Iris pigment epithelial cell (primary cell): ENCODE measurements around the gene ERP44.
"Not testable (repeated sequence)": the region's sequence is repeated elsewhere in the genome, so short reads cannot be mapped to it uniquely, and the experiment has no call there.

ENCODE experiments used
- DNase-seq: peaks from one replicate; pipeline ENCODE4 v3.0.0-alpha.2; 2011; ENCODE audit warnings: low read depth

ERP44 gene

DNA sequence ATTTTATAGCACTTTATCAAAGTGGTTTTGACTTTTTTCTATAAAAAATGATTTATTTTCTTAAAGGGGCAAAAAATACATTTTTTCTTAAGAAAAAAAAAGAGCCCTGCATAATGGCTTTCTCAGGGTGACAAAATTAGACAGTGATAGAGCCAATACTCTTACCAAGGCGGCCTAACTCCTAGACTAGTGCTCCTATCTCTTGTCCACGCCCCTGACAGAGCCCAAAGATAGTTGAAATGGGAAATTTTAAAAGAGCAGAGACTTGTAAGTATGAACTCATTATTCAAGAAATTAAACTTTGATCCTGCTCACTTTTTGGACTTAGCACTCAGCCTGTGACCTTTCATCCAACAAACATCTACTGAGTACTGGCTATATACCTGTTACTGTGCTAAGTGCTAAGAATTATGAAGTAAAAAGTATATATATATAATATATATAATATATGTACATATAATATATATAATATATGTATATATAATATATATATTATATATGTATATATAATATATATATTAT, 1.4 kb upstream of the ERP44 start:
- no peak for DNase-seq

DNA sequence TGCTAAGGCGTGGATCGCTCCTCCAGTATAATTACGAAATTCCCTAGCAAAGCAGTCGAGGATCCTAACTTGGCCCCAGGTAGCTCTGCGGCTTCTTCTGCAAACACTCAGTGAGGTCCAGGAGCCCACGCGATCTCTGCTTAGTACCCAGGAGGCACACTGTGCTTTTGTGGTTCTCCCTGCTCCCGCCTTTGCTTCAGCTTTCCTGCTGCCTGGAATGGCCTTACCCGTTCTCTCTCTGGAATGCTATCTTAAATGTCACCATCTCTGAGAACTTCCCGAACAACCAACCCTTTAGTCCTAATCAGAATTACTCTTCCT, 882 bp upstream of the ERP44 start:
- no peak for DNase-seq

DNA sequence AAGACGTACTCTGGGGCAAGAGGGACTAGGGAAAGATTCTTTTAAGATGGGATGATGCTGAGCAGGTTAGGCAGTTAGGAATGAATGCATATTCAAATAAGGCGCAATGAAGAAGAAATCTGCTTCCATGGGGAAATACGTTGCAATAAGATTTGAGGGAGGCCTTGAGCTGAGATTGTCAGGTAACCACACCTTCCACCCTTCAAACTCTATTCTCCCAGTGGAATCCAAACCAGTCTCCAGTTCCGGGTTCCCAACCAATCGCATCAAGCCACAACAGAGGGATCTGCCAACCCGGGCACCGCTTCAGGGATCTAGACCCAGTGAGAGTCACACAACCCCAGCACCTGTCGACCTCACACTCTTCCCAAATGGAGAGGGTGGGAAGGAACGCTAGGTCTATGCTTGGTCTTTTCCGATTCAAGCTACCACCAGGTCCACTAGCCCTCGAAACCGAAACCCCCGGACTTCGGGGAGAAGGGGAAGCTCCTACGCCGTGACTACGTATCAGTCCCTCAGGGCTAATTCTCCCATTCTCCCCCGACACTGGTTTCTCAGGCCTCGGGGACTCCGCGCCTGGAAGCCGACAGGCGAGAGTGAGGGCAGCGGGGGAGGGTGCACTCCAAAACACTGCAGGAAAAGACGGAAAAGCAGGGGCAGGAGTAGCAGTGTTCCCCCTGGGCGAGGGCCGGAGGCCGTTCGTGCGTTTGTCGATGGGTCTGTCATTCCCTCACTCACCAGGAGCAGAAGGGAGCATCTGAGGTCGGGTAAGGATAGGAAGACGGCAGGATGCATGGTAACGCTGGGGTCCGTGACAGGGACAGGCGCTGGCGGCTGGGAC, 534 bp downstream of the ERP44 start:
- peak; percentile 52 for DNase-seq

DNA sequence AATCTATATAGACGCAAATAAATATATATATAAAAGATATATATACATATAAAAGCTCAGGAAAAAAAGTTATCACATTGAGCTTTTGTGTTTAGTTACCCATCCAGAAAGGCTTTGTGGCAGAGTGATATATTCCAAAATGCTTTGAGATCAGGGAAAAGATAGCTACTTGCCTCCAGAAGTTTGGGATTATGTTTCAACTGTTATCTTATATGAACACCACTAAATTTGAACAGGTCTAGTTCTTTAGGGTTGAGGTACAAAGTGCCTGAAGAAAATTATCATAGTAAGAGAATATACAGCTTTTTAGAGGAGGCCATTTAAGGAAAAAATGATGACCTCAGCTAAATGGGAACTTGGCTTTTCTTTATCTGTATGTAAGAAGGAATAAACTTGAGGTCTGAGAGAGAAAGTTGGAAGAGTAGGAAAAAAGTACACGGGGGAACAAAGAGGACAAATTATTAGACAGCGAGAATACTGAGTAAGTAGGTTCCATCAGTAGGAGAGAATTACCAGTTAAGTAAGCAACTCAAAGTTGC, 2.4 kb downstream of the ERP44 start:
- DNase-seq: no peak

DNA sequence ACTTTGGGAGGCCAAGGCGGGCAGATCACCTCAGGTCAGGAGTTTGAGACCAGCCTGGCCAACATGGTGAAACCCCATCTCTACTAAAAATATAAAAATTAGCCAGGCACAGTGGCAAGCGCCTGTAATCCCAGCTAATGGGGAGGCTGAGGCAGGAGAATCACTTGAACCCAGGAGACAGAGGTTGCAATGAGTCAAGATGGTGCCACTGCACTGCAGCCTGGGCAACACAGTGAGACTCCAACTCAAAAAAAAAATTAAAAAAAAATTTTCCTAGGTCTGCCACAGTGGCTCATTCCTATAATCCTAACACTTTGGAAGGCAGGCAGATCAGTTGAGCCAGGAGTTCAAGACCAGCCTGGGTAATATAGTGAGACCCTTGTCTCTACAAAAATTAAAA, 4.4 kb downstream of the ERP44 start:
- DNase-seq: not testable (repeated sequence)

DNA sequence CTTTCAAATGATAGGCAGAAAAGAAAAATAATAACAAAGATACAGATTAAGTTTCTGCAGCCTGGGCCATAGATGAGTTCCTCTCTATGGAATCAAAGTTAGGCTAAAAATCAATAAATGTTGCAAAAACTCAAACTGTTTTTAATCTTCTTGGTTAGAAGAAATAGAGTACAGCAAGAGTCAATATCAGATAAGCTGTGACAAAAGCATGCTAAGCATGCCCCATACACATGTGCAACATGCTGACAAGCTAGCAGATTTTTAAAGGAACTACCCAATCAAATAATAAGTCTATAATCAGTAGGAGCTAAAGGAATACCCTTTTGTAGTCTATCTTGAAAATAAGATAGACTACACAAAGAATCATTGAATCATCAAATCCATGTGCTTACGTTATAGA, 6.7 kb downstream of the ERP44 start:
- DNase-seq: no peak

DNA sequence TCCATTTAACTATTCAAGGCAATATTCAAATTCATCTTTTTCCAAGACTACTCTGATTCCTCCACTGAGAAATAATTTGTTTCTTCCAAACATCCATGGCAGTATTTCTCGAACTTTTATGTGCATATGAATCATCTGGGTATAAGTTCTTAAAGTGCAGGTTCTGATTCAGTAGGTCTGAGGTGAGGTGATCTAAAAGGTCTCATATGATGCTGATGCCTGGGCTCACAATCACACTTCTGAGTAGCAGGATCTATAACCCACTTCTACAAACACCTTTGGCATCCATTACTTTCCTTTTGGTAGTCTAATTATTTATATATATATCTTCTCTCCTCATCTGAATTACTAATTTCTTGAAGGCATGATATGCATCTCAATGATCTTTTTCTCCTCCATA, 7.2 kb downstream of the ERP44 start:
- DNase-seq: no peak

DNA sequence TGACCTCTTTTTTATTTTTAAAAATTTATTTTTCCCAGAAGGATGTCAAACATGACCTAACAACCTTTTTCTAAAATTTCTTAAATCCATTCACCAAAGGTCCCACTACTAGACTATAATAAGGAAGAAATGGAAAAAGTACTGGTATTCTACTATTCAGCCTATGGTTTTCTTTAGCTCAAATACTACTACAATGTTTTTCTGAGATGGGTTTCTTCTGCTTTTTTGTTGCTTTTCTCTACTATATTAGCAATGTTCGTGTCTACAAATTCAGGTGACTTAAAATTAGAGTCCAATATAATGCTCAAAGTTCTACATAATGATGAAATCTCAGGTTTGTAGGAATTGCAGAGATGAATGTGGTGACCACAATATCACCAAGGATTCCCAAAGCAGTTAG, 7.9 kb downstream of the ERP44 start:
- no peak for DNase-seq

DNA sequence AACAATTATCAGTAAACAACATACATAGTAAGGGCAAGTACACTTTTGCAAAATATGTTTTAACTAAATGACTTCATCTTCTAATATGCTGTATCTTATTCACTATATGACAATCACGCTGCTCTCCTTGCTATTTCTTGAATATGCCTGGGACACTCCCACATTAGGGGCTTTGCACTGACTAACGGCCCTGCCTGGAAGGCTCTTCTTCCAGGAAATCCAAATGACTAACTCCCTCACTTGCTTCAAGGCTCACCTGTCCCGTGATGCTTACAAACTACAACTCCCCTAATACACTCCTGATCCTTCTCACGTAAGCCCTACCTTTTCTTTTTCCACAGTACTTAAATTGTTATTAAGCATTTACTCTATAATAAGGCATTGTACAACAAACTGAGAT, 10.6 kb downstream of the ERP44 start:
- no peak for DNase-seq

DNA sequence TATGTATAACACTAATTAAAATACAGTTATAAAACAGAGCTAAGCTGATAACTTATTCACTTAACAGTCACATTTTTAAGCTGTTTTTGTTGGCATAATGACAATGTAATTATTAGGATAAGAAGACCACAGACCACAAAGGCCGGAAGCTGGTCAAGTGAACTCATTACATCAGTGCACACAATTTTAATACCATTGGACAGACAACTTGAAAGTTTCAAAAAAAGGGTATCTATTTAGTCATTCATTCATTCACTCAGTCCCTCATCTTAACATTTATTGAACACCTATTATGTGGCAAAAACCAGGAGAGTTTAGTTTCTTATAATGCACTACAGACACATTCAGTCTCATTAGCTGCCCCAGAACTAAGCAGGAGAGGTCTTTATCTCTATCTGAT, 11.6 kb downstream of the ERP44 start:
- peak; percentile 75 for DNase-seq

DNA sequence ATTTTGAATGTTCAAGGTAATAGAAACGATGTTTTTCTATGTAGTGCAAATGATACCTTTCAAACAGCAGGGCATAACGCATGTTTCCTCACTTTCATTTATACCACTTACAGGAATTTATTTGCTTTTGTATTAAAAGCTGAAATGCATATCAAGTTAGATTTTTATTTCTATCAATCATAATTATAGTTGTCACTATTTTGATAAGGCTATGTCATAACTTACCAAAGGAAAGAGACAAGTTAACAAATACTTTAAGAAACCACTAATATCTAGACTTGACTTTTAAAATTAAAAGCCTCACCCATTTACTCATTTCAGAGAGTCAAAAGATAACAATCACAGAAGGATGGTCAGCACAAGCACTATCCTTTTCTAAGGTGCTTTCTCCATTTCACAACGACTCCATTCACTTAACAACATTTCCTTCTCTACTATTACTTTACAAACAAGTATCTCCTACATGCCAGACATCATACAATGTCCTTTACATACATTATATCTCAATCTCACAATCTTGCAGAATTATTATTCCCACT, 12.6 kb downstream of the ERP44 start:
- no peak for DNase-seq

DNA sequence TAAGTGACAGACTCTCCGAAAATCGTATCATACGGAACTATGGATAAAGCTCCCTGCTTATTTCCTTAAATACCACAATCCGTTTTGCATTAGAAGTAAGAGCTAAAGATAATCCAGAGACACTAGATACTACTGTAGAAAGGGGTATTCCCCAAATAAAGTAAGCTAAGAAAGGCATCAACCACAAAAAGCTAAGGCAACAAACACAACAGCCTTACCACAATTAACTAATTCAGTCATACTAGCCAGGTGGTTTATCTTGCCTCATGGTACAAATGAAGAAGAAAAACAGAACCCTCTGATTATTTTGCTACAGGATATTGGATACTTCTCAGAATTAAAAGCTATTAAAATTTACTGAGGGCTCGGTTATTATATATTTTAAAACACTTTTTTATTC, 14.1 kb downstream of the ERP44 start:
- no peak for DNase-seq

DNA sequence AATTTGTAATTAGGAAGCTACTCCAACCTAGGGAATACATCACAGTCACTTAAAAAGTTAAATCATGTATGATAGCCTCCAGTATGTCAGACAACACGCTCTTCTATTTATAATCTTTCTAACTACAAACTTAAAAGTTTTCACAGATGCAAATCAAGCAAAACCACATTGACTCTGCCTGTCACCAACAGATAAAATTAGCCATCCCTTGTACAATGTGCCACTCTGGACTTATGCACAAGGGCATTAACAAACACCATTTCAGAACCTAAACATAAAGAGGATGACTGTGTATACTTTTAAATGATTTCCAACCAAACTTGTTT, 14.7 kb downstream of the ERP44 start:
- no peak for DNase-seq

DNA sequence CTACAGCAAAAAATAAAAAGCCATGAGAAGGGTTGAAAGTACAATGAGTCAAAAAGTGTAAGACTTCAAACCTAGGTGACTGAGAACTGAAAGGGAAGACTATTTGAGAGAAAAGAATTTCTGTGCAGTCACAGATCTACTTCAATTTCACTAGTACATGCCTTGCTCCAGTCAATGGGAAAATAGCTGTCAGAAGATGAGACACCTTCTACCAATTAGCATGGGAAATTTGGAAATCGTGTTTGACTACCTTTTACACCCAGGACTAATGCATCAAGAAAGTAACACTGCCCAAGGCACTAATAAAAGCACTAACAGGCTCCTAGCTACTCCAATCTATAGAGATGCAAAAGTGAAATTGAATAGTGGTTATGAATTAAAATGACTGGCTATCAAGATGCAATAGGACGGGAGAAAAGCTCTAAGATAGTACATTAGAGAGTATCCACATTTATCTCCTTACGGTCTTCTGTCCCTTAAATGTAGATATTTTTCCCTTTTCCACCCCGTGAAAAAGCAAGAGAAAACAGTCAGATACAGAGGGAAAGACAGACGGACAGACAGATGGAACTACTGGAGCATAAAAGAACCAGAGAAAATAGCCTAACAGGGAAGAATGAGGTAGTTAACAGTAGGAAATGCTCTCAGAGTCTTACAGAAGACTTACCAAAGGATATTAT, 15.2 kb downstream of the ERP44 start:
- DNase-seq: no peak

DNA sequence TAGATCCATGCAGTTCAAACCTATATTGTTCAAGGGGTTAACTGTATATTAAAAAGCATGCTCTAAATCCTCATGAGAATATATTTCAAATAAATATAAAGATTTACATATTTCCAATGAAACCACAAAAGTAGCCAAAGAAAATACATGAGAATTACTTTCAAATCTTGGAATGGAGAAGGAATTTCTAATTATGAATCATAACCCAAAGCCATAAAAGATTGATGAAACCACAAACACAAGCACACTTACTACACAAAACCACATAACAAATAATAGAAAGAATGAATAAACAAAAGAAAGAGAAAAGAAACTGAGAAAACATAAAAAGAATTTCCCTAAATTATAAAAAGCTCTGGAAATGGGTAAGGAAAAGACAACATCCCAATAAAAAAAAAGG, 16.0 kb downstream of the ERP44 start:
- peak; percentile 64 for DNase-seq

DNA sequence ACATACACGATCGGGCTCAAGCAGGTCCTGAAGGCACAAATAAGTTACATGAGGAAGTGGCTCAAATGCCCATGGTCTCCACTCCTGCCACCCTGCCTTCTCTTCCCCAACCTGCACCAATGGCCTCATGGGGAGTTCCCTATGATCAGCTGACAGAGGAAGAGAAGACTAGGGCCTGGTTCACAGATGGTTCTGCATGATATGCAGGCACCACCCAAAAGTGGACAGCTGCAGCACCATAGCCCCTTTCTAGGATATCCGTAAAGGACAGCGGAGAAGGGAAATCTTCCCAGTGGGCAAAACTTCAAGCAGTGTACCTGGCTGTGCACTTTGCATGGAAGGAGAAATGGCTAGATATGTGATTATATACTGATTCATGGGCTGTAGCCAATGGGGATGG, 22.5 kb downstream of the ERP44 start:
- not testable (repeated sequence) for DNase-seq

DNA sequence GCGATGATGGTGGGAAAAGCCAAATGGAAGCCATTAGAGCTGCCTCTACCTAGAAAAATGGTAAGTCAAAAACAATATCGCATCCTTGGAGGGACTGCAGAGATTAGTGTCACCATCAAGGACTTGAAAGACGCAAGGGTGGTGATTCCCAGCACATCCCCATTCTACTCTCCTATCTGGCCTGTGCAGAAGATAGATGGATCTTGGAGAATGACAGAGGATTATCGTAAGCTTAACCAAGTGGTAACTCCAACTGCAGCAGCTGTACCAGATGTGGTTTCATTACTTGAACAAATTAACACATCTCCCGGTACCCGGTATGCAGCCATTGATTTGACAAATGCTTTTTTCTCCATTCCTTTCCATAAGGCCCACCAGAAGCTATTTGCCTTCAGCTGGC, 23.8 kb downstream of the ERP44 start:
- no peak for DNase-seq

DNA sequence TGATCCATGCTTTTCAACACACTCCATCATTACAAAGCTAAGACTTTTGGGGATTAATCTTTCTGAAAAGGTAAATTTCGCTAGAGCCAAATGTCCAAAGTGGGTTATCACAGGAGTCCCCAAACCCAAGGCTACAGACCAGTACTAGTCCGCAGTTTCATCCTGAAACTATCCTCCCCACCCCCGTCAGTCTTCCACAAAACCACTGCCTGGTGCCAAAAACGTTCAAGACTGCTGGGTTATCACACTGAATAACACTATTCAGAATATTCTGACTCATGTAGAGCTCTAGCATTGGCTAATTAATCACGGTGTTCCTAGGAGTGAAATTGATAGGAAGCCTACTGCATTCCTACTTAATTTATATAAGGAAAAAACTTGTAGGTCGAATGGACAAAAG, 24.7 kb downstream of the ERP44 start:
- no peak for DNase-seq

DNA sequence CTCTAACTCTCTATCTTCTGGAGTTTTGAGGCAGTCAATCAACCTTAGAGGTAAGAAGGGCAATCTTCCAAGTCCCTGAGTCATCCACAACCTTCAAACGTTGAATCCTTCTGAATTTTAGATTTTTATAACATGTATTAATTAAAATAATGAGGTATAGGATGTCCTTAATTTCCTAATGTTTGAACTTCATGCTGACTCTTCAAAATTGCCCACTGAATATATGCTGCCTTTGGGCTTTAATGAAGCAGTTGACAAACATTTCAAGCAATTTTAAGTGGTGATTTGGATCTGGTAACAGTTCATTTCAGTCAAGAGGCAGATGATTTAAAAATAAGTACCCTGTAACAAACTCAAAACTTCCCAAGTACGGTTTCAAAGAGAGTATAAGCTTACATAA, 26.0 kb downstream of the ERP44 start:
- peak; percentile 20 for DNase-seq

DNA sequence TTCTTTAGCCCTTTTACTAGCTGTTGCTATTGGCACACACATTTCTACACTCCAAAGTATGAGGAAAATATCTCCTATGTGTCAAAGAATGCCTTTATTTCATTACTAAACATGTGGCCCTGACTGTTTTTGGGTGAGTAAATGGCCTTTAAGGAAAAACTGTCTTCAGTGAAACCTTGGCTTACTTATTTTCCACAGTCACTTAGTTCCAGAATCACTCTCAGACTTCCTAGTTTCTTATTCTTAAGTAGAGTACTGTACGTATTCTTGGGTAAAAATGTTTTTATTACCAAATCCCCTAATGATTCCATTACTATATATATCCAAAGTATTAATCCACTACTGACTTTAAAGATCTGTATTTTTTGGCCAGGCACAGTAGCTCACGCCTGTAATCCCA, 27.5 kb downstream of the ERP44 start:
- no peak for DNase-seq

DNA sequence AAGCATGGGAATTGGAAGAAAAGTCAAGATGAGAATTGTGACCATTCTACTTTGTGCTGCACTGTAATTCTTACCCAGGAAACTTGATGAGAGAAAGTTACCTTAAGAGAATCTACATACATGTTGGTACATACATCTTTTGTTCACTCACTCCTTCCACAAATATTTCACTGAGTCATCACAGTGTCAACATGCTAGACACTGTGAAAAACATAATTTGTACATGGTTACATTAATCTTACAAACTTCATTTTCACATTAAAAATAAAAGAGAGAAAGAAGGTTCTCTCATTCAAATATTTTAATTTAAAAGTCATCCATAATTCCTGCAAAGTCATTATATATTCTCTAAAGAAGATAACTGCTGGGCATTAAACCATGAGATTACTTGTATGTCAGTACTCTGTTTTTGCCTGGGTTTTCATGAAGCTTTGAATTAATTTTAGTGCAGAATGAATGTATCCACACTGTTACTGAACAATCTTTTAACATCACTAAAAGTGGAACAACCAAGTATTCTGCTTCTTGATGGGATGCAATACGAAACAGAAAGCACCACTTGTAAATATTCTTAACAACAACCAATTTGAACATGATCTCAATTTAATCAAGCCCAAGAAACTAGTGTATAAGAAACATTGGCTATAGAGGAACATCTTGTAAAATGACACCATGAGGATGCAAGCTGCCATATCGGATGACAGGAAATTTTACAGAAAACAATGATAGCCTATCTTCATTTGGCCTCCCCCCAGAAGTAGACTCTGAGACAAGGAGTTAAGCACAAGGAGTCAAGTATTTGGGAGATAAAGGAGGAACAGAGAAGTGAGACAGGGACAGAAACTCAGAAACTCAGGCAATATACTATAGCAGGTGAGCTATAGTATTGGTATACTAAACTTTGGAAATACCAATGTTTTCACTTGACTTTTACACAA, 28.4 kb downstream of the ERP44 start:
- no peak for DNase-seq

DNA sequence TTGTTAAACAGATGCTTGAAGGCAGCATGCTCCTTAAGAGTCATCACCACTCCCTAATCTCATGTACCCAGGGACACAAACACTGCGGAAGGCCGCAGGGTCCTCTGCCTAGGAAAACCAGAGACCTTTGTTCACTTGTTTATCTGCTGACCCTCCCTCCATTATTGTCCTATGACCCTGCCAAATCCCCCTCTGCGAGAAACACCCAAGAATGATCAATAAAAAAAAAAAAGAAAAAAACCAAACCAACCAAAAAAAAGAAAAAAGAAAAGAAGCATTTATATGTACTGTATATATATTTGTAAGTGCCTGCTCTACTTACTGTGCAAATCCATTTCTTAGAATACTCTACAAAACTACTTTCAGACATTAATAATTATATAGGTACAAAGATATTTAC, 29.7 kb downstream of the ERP44 start:
- DNase-seq: not testable (repeated sequence)
